K562 (cell line): Measurements from ENCODE around the gene REEP6. TPM values are rescaled to one million over a fixed set of nuclear protein-coding genes. Genes with fewer than 3 reads are reported as not detected.
A peak's percentile ranks its signal among the peaks of the same experiment; 100 is the strongest.

Source experiments
- CEBPB ChIP-seq: fragments of 450-650 bp; IDR thresholded peaks from 2 replicates; pipeline ENCODE4 v1.6.1; 2016; ENCODE audit warnings: missing genetic modification characterization, missing compliant biosample characterization
- CHCHD3 ChIP-seq: fragments of 250-450 bp; sonication (Bioruptor Pico); IDR thresholded peaks from 2 replicates; pipeline ENCODE4 v2.1.2; 2022; ENCODE audit warnings: mild to moderate bottlenecking
- CTCFL ChIP-seq: IDR thresholded peaks from 2 replicates; pipeline ENCODE4 v1.6.1; 2011; ENCODE audit warnings: borderline replicate concordance, low read depth, mild to moderate bottlenecking, moderate library complexity, low read length; ENCODE audit not compliant: insufficient read depth, poor library complexity, severe bottlenecking
- EHMT2 ChIP-seq: fragments of 450-650 bp; IDR thresholded peaks from 2 replicates; pipeline ENCODE4 v1.6.1; 2018; ENCODE audit warnings: antibody characterized with exemption
- FOXO4 ChIP-seq: fragments of 450-650 bp; formaldehyde crosslinking; IDR thresholded peaks from 2 replicates; pipeline ENCODE4 v1.4.0; 2020; ENCODE audit warnings: mild to moderate bottlenecking, moderate library complexity
- ILF3 ChIP-seq: fragments of 450-650 bp; IDR thresholded peaks from 2 replicates; pipeline ENCODE4 v1.6.1; 2018; ENCODE audit warnings: antibody characterized with exemption, mild to moderate bottlenecking, moderate library complexity, borderline replicate concordance
- MED1 ChIP-seq: sonication (generic); formaldehyde crosslinking; IDR thresholded peaks from 2 replicates; pipeline ENCODE4 v1.8.1; 2023; ENCODE audit warnings: missing genetic modification reagents, borderline replicate concordance
- TEAD4 ChIP-seq, 2 experiments: sonication (generic) in 1 of 2; formaldehyde crosslinking in 1 of 2; IDR thresholded peaks; 2 replicates each; pipeline versions ENCODE4 v1.6.1 to v1.8.0; 2012 to 2022; ENCODE audit warnings: borderline replicate concordance in 1 of 2, inconsistent platforms in 1 of 2, low read length in 1 of 2, mild to moderate bottlenecking in 1 of 2, missing genetic modification reagents in 1 of 2
- U2AF1 ChIP-seq: fragments of 200-400 bp; formaldehyde crosslinking; optimal IDR thresholded peaks from 2 replicates; pipeline ENCODE3; 2017; ENCODE audit warnings: mild to moderate bottlenecking, low read depth, low read length, moderate library complexity
- ZFX ChIP-seq: sonication (generic); formaldehyde crosslinking; IDR thresholded peaks from 2 replicates; pipeline ENCODE4 v1.8.0; 2022; ENCODE audit warnings: mild to moderate bottlenecking, missing genetic modification reagents, moderate library complexity
- ZMIZ1 ChIP-seq, 2 experiments: fragments of 150-350 bp in 1 of 2; IDR thresholded peaks; 2 replicates each; pipeline ENCODE4 v1.6.1; 2012 to 2016; ENCODE audit warnings: low read depth in 2 of 2, low read length in 2 of 2, mild to moderate bottlenecking in 1 of 2, moderate library complexity in 1 of 2
- ZNF224 ChIP-seq: sonication (generic); formaldehyde crosslinking; IDR thresholded peaks from 2 replicates; pipeline ENCODE4 v1.8.0; 2022; ENCODE audit warnings: mild to moderate bottlenecking, missing genetic modification reagents
- polyA plus RNA-seq, 8 experiments: library from polyadenylated mRNA; depleted of rRNA in 4 of 8; stranded (reverse) in 5 of 8; unstranded in 3 of 8; fragments of >200 nt; fragmentation: Nextera tagmentation in 2 of 8; fragmentation: Illumina TruSeq in 1 of 8; extraction: Ambion mirVana in 2 of 8; extraction: Trizol in 1 of 8; gene quantifications; 2 replicates each; pipeline versions ENCODE4 v1.2.1 to v1.2.3, GENCODE V29; 2011 to 2014; ENCODE audit warnings: inconsistent platforms in 1 of 8, missing spikeins in 1 of 8
- total RNA-seq, 7 experiments: library from RNA; depleted of rRNA in 6 of 7; stranded (reverse); fragments of >200 nt in 6 of 7; fragmentation: Illumina TruSeq in 2 of 7; extraction: Trizol in 2 of 7; gene quantifications; 2 replicates each; pipeline versions ENCODE4 v1.2.1 to v1.2.3, GENCODE V29; 2011 to 2021; ENCODE audit warnings: low replicate concordance in 1 of 7

REEP6 gene
- total and polyA plus RNA-seq, 9 of the 15 experiments (the other 6 are each of a cell fraction or from before 2014, with no cell fraction given): 1.2 to 64.2 (median 12.7) TPM

GRCh38 chr19:1508507-1508856 is 17.5 kb downstream of the REEP6 start (continued):
- TF ChIP-seq CEBPB (tag): no peak
- TF ChIP-seq CHCHD3 (CRISPR knock-in tag): no peak
- no peak for TF ChIP-seq FOXO4 (CRISPR knock-in tag)
- TF ChIP-seq ZMIZ1 (IDR thresholded peaks at IDR 0.05; ENCODE audit: low read depth in 2 of 2, low read length in 2 of 2): no peak
- no peak for TF ChIP-seq TEAD4 (IDR thresholded peaks at IDR 0.05; ENCODE audit: low read length)
- no peak for TF ChIP-seq TEAD4 (CRISPR knock-in tag; IDR thresholded peaks at IDR 0.05; ENCODE audit: borderline replicate concordance)
- TF ChIP-seq ILF3: no peak
- no peak for TF ChIP-seq EHMT2
- TF ChIP-seq U2AF1: no peak
- TF ChIP-seq ZNF224 (CRISPR knock-in tag): 0 out of 2 replicates have a peak, but pooled peaks have one; percentile 19
- no peak for TF ChIP-seq MED1 (CRISPR knock-in tag)
- TF ChIP-seq ZFX (CRISPR knock-in tag): 0 out of 2 replicates have a peak, but pooled peaks have one; percentile 7
- no peak for TF ChIP-seq CTCFL
